CD4-positive, alpha-beta T cell treated with Interleukin-4 for 4 hours (primary cell): ENCODE data around the gene SLC48A1.
A peak's percentile ranks its signal among the peaks of the same experiment; 100 is the strongest.

Experiments
- DNase-seq: peaks from one replicate; pipeline ENCODE4 v3.0.0-alpha.2; 2020

Gene SLC48A1

DNA sequence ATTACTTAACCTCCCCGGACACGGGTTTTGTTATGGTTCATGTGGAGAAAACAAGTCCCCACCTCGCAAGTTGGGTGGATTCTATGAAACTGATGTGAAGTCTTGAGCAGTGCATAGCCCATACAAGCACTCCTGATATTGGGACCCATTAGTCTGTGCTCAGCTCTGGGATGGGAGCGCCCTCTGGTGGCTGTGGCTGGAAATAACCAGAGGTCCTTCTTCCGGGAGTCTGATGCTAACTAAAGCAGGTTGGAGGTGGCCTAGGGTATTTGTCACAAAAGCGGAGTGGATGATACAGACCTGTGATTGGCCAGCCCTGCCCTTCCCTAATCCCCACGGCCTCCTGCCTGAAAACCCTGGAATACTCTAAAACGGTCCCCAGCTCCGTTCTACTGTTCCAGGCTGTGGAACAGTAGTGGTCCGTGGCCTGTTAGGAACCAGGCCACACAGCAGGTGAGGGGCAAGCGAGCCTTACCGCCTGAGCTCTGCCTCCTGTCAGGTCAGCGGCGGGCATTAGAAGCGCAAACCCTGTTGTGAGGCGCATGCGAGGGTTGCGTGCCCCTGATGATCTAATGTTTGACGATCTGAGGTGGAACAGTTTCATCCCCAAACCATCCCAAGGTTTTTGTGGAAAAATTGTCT is 6.4 kb downstream of the SLC48A1 start:
- peak; percentile 90 for DNase-seq

DNA sequence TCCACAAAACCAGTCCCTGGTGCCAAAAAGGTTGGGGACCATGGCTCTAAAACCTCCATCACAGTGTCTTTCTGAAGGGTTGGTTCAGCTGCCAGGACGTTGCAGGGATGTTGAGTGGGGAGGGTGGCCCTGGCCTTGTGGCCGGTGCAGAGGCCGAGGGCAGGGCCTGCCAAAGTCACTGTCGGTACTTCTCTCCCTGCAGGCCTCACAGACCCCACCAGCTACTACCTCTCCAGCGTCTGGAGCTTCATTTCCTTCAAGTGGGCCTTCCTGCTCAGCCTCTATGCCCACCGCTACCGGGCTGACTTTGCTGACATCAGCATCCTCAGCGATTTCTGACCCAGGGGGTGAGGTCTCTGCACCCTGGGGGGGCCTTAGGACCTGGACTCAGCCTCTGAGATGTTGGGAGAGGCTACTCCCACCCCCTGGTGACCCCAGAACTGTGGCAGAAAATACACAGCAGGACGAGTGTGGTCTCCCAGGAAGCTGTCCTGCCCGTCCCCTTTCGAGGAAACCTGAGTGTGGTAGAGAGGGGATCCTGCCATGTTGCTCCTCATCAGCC is 7.0 kb downstream of the SLC48A1 start:
- no peak for DNase-seq

DNA sequence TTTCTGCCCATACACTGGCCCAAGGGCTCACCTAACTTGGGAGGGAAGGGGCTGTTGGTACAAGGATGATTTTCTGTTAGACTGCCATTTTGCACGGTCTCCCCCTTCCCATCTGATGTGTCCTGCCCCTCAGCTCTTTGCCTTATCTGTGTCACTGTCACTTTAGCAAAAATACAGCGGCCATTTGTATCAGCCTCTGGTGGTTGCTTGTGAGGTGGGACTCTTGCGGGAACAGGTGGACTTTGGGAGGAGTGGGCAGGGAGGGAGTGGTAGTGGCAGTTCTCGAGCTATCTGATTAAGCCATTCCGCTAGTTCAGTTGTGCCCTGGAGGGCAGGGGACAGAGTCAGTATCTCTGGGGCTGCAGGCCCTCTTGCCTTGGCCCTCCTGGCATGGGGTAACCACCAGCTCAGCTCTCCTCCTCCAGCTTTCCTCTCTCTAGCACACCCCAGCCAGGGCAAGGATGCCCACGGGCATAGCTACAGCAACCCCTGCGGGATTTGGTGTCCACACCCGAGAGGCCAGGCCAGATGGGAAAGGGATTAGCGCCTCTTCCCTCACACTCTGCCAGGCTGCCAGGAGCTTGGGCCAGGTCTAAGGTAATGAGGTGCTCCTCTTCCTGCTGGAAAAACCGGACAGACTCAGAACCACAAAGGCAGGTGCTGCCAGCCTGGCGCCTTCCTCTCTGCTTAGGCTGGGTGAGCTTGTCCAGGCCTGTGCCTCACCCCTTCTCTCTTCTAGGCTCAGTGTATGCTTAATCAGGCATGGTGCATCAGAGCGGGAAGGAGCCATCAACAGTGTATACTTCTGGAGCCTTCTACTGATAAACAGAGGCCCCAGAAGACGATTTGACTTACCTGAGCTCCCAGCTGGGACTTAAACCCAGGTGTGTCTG is 8.7 kb downstream of the SLC48A1 start:
- DNase-seq = no peak

DNA sequence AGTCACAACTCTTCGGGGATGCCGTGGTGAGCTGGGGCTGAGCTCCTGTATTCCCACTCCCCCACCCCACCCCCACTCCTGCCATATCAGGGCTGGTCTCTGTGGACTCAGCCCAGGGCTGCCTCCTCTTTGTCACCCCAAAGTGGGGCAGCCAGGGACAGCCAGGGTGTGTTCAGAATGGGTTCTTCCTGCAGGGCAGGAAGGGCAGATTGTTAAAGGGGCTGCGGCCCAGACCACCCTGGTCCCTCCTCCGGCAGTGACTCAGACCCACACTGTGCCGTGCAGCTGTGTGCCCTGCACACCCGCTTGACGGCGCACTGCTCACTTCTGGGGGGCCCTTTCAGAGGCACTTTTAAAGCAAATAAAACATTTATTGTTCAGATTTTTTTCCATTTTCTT is 9.3 kb downstream of the SLC48A1 start:
- DNase-seq = no peak

DNA sequence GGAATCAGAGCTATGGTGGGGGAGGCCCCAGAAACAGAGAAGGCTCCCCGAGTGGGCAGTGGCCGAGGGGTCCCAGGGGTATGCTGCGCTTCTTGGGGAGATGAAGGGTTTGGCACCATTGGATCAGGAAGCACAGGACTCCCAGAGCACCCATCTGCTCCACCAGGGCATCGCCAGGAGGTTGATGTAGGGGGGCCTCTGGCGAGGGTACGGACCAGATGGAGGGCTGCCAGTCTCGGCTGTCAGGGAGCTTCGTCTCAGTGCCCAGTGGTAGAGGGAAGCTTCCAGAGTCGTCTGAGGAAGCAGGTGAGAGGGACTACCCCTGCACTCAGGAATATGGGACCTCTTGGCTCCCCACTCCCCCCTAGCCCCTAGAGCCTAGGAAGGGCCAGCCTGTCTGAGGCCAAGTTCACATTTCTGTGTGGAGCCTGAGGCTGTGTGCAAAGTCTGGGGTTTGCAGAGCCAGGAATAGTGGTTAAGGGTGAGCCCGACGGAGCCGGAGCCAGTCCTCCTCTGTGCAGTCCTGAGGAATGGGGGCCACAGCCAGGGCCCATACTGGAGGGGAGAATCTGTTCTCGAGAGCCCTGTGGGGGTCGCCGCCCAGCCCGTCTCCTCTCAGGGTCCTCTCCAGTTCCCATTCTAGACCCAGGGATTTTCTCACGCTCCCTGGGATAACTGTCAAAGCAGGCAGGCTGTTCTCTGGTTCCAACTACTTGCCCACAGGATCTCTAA is 10.2 kb downstream of the SLC48A1 start:
- no peak for DNase-seq

DNA sequence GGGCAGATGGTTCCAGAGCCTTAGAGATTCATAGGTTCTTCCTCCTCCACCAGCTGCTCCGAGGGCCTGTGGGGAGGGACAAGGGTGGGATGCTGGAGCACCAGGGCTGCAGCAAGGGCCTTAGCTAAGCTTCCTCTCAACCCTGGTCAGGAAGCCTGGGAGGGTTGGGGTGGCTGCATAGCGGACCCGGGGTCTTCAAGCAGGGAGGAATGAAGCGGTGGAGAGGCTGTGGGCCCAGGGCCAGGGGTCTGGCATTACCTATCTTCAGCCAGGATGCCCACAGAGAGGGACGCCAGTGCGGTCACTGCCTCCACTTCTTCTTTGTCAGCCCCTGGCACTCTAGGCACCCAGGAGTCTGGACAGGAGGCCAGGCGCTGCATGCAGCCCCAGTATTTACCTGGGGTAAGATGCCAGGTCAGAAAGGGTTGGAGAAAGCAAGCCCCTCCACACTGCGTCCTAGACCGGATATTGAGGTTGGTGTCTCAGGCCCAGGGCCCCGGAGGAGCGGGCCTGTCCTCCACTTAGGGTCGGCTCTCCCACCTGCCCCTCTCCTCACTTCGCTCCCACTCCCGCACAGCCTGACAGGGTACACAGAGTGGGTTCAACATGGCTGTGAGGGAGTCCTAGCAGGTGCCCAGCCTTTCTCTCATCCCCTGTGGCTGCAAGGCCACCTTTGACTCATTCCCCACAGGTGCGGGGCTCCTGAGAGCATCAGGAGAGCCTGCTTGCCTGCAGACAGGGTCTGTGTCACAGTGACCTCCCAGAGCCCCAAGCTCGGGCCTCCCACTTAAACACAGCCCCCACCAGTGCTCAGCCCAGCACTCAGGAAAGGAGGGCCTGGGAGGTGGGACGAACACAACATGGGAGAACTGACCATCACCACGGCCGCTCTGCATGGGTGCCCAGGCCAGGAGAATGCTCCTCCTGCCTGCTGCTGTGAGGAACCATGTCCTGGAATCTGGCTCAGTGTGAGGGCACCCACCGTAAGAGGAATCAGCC is 11.1 kb downstream of the SLC48A1 start:
- DNase-seq = no peak

DNA sequence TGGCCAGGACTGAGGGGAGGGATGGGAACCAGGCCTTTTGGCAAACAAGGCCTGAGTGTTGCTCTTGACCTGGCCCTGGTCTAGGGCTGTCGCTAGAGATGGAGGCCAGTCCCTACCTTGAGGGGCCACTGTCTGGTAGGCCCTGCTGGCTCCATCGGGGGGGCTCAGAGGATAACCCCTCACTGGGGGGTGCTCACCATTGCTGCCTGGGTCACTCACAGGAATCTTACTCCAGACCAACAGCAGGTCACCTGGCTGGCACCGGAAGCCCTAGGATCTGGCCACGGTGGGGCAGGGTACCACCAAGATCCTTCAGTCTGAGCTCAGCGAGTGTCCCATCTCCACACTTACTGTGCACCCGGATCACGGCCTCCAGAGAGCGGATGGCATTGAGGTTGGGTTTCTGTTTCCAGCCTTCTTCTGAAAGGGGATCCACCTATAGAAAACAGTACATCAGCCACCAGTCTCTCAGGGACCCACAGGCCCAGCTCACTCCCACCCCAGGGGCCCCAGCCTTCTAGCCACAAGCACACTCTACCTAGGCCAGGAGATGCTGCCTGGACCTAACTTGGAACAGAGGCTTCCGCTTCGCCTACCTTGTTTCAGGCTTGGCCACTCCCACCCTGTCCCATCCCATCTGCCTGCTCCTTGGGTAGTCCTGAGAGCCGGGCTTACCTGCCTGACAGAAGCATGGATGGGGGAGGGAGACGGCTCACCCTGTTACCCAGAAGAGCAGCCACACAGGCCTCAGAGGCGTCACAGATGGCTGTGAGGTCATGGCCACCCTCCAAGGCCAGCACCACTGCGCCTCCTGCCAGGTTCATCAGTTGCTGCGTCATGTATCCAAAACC is 12.2 kb downstream of the SLC48A1 start:
- DNase-seq = no peak

DNA sequence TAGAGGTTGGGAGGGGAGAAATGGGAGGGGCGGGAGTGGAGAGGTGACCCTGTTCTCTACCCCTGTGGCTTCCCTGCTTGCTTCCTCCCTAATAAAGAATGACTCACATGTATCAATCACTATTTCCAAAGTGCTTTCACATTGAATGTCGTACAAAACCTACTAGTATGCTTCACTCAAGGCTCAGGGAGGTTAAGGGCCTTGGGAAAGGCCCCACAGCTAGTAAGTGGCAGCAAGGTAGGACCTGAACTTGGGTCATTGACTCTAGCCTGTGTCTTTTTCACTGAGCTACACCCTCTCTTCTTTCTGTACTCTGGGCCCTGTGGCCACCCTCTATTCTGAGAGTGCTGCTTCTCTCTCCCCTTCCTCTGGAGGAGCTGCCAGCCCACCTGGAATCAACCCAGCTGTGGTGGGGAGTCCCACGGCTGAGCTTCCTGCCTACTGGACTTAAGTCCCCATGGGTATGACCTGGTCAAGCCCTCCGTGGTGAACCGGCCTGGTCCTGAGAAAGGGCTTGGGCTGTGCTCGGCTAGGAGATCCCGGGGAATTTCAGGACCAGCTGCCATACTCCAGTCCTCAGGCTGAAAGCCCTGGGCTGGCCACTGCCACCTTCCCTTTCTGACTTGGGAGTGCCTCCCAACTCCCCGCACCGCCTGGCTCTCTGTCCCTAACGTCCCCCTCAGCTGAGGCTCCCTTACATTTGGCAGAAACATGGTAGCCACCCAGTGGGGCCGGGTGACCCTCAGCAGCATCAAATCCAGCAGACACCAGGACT is 13.0 kb downstream of the SLC48A1 start:
- no peak for DNase-seq

DNA sequence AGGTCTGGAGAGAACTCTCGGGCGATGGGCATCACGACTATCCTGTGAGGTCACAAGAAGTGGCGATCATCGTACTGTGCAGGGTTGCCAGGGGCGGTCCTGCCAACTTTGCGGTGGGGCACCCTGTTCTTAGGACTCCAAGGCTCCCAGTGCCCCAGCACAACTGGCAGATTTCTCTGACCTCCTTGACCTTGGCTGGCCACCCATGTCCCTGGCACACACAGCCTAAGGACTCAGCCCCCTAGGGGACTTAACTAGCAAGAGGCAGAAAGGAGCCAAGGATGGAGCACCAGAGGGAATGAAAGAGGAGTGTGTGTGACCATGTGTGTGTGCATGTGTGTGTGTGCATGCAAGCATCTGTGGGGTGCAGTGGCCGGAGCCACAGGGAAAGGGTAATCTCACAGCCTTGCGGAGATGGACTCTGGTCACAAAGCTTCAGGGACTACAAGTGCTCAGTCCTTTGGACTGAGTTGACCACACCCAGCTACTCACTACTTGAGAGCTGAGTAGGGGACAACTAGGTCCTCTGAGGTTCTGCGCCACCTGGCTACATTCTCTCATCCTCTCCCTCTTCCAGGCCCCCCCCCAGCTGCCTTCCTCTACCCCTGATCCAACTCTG is 13.7 kb downstream of the SLC48A1 start:
- no peak for DNase-seq

DNA sequence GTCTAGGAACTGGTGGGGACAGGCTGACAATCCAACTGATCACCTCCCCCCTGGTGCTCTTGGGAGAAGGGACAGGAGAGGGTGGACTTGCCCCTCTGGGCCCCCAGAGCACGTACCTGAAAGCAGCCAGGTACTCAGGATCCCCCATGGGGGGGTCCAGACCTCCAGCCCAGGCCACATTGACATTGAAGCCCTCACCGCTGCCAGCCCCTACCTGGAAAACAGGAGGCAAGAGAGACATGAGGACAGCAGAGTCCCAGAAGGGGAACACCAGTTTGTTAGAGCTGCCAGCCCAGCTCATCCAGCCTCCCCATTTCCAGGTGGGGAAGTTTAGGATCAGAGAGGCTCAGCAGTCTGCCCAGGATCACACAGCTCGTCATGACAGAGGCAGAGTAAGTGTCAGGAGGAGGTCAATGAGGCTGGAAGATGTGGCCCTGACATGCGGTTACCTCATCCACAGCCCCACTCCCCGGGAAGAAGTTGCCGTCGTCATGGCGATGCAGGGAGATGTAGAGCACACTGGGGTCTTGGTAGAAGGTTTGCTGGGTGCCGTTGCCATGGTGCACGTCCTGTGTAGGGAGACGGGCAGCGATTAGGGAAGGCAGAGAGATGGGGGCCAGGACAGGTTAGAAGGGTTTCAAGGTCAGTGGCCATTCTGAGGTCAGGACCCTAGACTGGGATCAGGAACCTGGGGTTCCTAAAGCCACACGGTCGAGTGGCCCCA is 14.7 kb downstream of the SLC48A1 start:
- no peak for DNase-seq

DNA sequence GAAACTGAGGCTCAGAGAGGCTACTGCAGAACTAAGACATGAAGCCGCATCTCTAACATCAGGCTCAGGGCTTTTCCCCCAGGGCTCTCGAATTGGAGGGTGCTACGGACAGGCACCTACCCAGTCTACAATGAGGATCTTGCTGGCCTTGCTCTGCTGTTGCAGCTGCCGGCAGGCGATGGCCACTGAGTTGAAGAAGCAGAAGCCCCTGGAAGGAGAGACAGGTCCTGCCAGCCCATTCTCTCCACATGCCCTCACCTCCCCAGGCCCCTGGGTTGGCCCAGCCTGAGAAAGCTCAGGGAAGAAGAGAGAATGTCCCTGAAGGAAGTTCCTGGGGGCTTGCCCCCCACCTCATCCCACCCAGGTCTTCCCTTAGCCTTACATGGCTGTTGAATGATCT is 16.1 kb downstream of the SLC48A1 start:
- DNase-seq = no peak

DNA sequence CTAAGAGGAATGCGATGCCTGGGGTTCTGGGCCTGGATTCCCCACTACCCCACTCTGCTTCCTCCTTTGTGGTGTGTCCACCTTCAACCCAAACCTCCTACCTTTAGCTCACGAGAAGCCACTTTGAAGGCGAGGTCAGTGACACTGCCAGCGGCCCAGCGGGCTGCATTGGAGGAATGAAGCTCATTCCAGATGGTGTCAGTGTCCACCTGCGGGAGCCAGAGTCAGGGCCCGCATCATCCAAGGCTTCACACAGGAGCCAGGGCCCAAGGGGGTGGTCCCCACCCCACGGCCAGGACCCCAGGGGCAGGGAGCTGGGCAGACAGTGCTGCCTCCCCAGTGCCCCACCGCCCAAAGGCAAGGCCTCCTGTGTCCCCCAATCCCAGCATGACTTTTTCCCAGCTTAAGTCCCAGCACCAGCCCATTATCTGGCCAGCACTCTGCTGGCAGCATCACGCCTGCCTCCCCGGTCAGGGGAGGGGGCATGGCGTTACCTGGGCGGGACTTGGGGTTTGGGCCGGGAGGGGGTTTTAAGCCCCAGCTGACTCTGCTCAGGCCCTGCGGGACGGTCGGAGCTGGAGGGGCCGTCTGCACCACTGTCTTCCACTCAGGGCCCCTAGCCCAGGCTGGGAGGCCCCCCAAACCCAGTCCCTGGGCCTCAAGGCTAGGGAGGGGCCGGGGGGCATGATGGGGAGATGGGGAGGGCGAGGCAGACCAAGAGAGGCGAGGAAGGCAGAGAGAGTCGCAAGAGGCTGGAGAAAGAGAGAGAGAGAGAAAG is 16.9 kb downstream of the SLC48A1 start:
- DNase-seq = no peak

DNA sequence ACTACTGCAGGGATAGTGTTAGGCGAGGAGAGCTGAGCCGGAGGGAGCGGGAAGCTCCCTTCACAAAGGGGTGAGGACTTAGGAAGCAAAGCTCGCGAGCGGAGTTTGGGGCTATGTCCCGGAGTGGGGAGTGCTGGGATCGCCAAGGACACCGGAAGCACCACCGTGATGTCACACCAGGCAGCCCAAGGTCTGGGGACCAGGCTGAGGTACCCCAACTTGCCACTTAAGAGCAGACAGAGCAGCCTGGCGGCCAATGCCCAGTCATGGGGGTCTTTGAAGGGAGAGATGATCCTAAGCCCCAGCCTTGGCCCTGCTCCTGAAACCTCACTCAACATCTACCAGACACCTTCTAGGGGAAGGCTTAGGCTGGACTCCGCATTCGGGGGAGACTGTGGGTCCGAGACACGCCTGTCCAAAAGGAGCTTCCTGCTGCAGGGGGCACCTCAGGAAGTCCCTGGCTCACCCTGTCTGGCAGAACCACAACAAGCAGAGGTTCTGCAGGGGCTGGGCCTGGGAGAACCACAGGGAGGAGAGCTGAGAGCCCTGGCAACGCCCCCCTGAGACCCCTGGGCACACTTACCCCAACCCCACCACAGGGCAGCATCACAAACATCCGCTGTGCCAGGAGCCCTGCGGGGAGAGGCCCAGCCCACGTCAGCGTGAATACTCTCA is 17.8 kb downstream of the SLC48A1 start:
- no peak for DNase-seq

DNA sequence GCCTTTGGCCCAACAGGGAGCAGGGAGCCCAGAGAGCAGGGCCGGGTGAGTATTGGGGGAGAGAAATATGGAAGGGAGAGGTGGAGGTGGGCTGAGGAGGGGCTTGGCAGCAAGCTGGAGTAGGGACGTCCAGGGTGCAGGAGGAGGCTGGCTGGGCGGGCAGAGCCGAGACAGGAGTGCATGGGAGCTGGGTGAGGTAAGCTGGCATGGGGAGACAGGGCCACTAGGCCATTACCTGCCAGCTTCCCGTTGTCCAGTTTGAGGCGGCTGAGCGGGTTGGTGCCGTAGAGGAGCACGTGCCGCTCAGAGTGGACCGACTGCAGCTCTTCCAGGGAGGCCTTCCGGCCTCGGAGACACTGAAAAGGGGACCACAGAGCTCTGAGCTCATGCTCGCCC is 18.3 kb downstream of the SLC48A1 start:
- DNase-seq = no peak

DNA sequence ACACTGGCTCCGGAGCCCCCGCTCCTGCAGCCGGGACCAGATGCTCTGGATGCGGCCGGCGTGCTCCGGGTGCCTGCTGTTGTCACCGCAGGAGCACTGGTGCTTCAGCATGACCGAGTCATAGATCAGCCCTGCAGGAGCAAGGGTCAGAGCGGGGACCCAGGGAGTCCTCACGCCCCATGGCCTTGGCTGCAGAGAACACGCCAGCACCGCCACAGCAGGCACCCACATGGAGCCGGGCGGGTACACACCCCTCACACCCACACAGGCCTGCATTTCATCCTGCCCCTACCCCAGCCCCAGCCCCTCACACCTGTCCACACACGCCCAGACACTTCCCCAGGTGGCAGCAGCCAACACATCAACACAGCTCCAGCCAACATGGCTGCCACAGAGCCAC is 18.8 kb downstream of the SLC48A1 start:
- DNase-seq = no peak

DNA sequence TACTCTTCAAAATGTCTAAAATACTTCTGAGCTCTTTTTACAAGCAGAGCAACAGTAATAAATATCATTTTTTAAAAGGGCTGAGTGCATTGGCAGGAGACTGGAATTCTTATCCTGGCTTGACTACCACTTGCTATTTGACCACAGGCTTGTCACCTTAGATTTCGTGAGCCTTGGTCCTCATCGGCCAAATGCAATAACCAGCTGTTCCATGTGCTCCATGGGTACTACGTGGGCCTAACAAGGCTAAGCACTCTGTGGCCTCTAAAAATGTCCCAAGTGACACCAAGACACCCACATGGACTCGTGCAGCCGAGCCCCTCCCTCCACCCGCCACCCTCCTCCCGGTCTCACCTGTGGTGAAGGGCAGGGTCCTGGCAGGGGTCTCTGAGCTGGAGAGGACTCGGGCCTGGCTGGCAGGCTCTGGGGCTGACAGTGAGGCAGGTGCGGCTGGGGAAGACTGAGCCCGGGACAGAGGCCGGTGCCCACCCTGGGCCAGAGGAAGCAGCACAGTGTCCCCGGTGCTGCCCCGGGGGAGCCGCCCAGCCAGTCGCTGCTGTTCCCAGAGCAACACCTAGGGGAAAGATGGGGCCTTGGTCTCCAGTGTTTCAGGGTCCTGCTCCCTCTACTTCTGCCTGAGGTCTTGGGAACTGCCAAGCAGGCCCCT is 20.1 kb downstream of the SLC48A1 start:
- DNase-seq = no peak

DNA sequence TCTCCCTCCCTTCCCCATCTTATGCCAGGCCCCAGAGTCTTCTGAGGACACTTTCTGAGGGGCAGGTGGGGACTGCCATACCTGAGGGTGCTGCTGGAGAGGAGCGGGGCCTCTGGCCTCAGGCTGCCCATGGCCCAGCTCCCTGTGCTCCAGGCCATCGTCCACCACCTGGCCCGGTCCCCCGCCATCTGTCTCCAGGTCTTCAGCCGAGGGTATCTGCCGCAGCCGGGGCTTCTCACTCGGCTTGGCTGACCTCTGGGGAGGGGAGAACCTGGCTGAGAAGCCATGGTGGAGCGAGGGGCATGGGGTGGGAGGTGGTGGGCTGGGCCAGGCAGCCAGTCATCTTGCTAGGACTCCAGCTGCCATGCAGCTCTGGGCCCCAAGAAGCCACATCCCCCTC is 21.6 kb downstream of the SLC48A1 start:
- DNase-seq = no peak
